Endothelial cell of umbilical vein (primary cell): ENCODE data around the gene FBXL17. TPM values are rescaled to one million over a fixed set of nuclear protein-coding genes. Genes with fewer than 3 reads are reported as not detected.

Experiments
- BruUV-seq: library from RNA; stranded (reverse); fragments of 400-500 nt; replicated peaks from 2 replicates; lab custom pipeline; 2021; lab: Mats Ljungman, UMichigan
- CTCF ChIA-PET: fragments of 300-600, 350-600 bp; sonication (Branson Sonifier 250); formaldehyde crosslinking; loops from one replicate; lab custom pipeline; 2021; ENCODE audit warnings: antibody characterized with exemption, inconsistent platforms; lab: Charles Lee
- POLR2A ChIA-PET: fragments of 300-600, 350-600 bp; sonication (Branson Sonifier 250); formaldehyde crosslinking; loops from one replicate; lab custom pipeline; 2021; ENCODE audit warnings: antibody characterized with exemption, inconsistent platforms; lab: Charles Lee
- DNase-seq: peaks from one replicate; pipeline ENCODE4 v3.0.0-alpha.2; 2011; ENCODE audit warnings: low read depth, low spot score
- FAIRE-seq: peaks from 2 replicates; lab custom pipeline; 2011; peaks lifted over from hg19 to GRCh38; lab: Jason Lieb, UNC
- H2AFZ ChIP-seq: 2 replicates; pipeline ENCODE4 v1.6.0; 2012; ENCODE audit warnings: low read depth, low read length, control low read depth, inconsistent platforms
- H3K27ac ChIP-seq: 2 replicates; pipeline ENCODE4 v1.5.1; 2011; ENCODE audit warnings: low read depth, mild to moderate bottlenecking, control low read depth, low read length, moderate library complexity; ENCODE audit not compliant: insufficient read depth
- H3K27me3 ChIP-seq, 2 experiments: 2 replicates each; pipeline versions ENCODE4 v1.6.0 to v1.6.1; 2011; ENCODE audit warnings: low read length in 2 of 2, mixed read lengths in 1 of 2; ENCODE audit not compliant: control insufficient read depth in 2 of 2, insufficient read depth in 2 of 2
- H3K36me3 ChIP-seq, 2 experiments: 2 replicates in 1 of 2; 3 replicates in 1 of 2; pipeline ENCODE4 v1.5.1; 2011; ENCODE audit warnings: low read length in 2 of 2, mild to moderate bottlenecking in 1 of 2, moderate library complexity in 1 of 2; ENCODE audit not compliant: control insufficient read depth in 2 of 2, insufficient read depth in 2 of 2; ENCODE audit errors: extremely low read depth in 1 of 2
- H3K4me1 ChIP-seq: 3 replicates; pipeline ENCODE4 v1.5.1; 2011; ENCODE audit warnings: mild to moderate bottlenecking, low read length; ENCODE audit not compliant: control insufficient read depth, insufficient read depth; ENCODE audit errors: extremely low read depth
- H3K4me2 ChIP-seq: 2 replicates; pipeline ENCODE4 v1.6.1; 2011; ENCODE audit warnings: low read length, control low read depth, mixed read lengths; ENCODE audit not compliant: insufficient read depth
- H3K4me3 ChIP-seq, 3 experiments: fragments of 200-600 bp in 1 of 3; sonication (generic), shearing (Covaris generic) in 1 of 3; replicated peaks in 1 of 3; 2 replicates each; pipeline ENCODE4 v1.5.1; 2011 to 2016; ENCODE audit warnings: control low read depth in 3 of 3, low read length in 3 of 3, mild to moderate bottlenecking in 2 of 3, inconsistent platforms in 1 of 3, low read depth in 1 of 3, moderate library complexity in 1 of 3; ENCODE audit not compliant: insufficient read depth in 1 of 3
- H3K79me2 ChIP-seq: 2 replicates; pipeline ENCODE4 v1.6.0; 2012; ENCODE audit warnings: low read length, inconsistent platforms; ENCODE audit not compliant: control insufficient read depth, insufficient read depth
- H3K9ac ChIP-seq: replicated peaks from 2 replicates; pipeline ENCODE3; 2011; ENCODE audit warnings: low read length, control low read depth; ENCODE audit not compliant: insufficient read depth; ENCODE audit errors: extremely low read depth
- H3K9me1 ChIP-seq: replicated peaks from 3 replicates; pipeline ENCODE4 v1.6.0; 2011; ENCODE audit warnings: mild to moderate bottlenecking, low read length; ENCODE audit not compliant: control insufficient read depth, insufficient read depth; ENCODE audit errors: extremely low read depth
- H3K9me3 ChIP-seq: replicated peaks from 2 replicates; pipeline ENCODE4 v1.5.1; 2012; ENCODE audit warnings: low read length, inconsistent platforms; ENCODE audit not compliant: control insufficient read depth, insufficient read depth
- H4K20me1 ChIP-seq: replicated peaks from 2 replicates; pipeline ENCODE3; 2011; ENCODE audit warnings: mild to moderate bottlenecking, low read length; ENCODE audit not compliant: control insufficient read depth, insufficient read depth; ENCODE audit errors: extremely low read depth
- EZH2 ChIP-seq: IDR thresholded peaks from 2 replicates; pipeline ENCODE4 v1.6.1; 2012; ENCODE audit warnings: borderline replicate concordance, low read depth, mild to moderate bottlenecking, moderate library complexity, low read length, inconsistent platforms; ENCODE audit not compliant: severe bottlenecking
- FOS ChIP-seq: IDR thresholded peaks from 2 replicates; pipeline ENCODE4 v1.6.1; 2011; ENCODE audit warnings: mild to moderate bottlenecking, low read length, moderate library complexity, borderline replicate concordance; ENCODE audit not compliant: insufficient read depth
- GATA2 ChIP-seq: IDR thresholded peaks from 2 replicates; pipeline ENCODE4 v1.7.0; 2011; ENCODE audit warnings: low read depth, mild to moderate bottlenecking, moderate library complexity, mixed read lengths, low read length; ENCODE audit not compliant: insufficient read length, insufficient read depth
- JUN ChIP-seq: IDR thresholded peaks from 2 replicates; pipeline ENCODE4 v1.6.1; 2011; ENCODE audit warnings: borderline replicate concordance, low read depth; ENCODE audit not compliant: insufficient read length, insufficient read depth
- MYC ChIP-seq: IDR thresholded peaks from one replicate; pipeline ENCODE4 v1.6.1; 2011; ENCODE audit warnings: mild to moderate bottlenecking, low read depth, low read length
- POLR2A ChIP-seq: IDR thresholded peaks from 2 replicates; pipeline ENCODE4 v1.6.1; 2012; ENCODE audit warnings: low read depth, mild to moderate bottlenecking, control low read depth, low read length
- POLR2AphosphoS5 ChIP-seq: IDR thresholded peaks from 2 replicates; pipeline ENCODE4 v1.6.1; 2012; ENCODE audit warnings: low read depth, mild to moderate bottlenecking, control low read depth, low read length, moderate library complexity; ENCODE audit not compliant: insufficient read depth
- dilution Hi-C: fragments of 300-500 bp; cut with MboI; formaldehyde crosslinking; loops from one replicate; pipeline ENCODE4 v1.15.0; 2019; ENCODE audit warnings: low sequenced_read_pairs; ENCODE audit not compliant: extremely low pct_ligation_motif_present
- intact Hi-C: fragments of 100-400 bp; cut with micrococcal nuclease; formaldehyde crosslinking; loops from one replicate; pipeline ENCODE4 v1.10.0; 2022
- polyA plus RNA-seq, 4 experiments: library from polyadenylated mRNA; depleted of rRNA in 3 of 4; stranded (reverse) in 3 of 4; unstranded in 1 of 4; fragments of >200 nt; gene quantifications; 2 replicates each; pipeline versions ENCODE4 v1.2.1 to v1.2.3, GENCODE V29; 2011 to 2012; ENCODE audit warnings: missing spikeins in 1 of 4
- total RNA-seq: library from RNA; stranded (reverse); gene quantifications from 2 replicates; pipeline ENCODE4 v1.2.3, GENCODE V29; 2021
- TF ChIP-seq, protein P1 (sequence below), 2 donors: IDR thresholded peaks; 1 replicate in 1 of 2; 2 replicates in 1 of 2; pipeline ENCODE4 v1.5.1; 2011; ENCODE audit warnings: low read length in 2 of 2, mild to moderate bottlenecking in 2 of 2, moderate library complexity in 2 of 2, control low read depth in 1 of 2, inconsistent platforms in 1 of 2, low read depth in 1 of 2; ENCODE audit not compliant: insufficient read depth in 1 of 2; ENCODE audit errors: extremely low read depth in 1 of 2
- TF ChIP-seq, protein P2 (sequence below): IDR thresholded peaks from 2 replicates; pipeline ENCODE4 v1.6.1; 2011; ENCODE audit not compliant: insufficient read depth, insufficient read length

The FBXL17 gene
- total and polyA plus RNA-seq, 2 donors (not counting 3 experiments of a cell fraction or from before 2014, with no cell fraction given), result 2.7 to 8.8 TPM

DNA sequence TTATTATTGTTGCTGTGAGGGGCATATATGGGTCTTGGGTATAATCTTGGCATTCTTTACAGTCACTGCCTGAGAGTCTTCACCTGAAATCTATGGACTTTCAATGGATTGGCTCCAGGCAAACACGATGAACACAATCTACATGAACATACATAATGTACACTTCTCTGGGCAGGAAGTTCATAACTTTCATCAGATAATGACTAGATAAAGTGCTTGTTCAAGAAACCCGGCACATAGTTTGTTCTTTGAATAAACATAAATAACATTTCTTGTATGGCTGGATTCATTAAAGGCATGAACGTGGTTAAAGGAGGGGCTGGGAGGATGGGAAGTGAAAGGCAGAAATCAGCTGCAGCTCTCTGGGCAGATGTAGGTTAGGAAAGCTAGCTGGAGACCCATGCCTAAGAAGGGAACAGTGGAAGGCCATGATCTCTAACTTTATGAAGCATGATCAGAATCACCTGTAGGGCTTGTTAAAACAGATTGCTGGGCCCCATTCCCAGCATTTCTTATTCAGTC lies 404.3 kb downstream of the FBXL17 start:
- dilution Hi-C loops (no loop called here), intact Hi-C loops (no loop called here)
- CTCF ChIA-PET, result no interaction called here
- no peaks in the 10 kb centered on the region for H3K9me1 ChIP-seq
- H3K4me1 ChIP-seq, result no peaks in the 10 kb centered on the region
- POLR2A ChIA-PET, result no interaction called here
- no peak overlapping the region for H3K9ac ChIP-seq
- H3K27me3 ChIP-seq, result no peaks in the 10 kb centered on the region
- TF ChIP-seq EZH2, result no peak
- no peak for TF ChIP-seq POLR2AphosphoS5
- TF ChIP-seq GATA2, result no peak
- TF ChIP-seq, protein P1, sequence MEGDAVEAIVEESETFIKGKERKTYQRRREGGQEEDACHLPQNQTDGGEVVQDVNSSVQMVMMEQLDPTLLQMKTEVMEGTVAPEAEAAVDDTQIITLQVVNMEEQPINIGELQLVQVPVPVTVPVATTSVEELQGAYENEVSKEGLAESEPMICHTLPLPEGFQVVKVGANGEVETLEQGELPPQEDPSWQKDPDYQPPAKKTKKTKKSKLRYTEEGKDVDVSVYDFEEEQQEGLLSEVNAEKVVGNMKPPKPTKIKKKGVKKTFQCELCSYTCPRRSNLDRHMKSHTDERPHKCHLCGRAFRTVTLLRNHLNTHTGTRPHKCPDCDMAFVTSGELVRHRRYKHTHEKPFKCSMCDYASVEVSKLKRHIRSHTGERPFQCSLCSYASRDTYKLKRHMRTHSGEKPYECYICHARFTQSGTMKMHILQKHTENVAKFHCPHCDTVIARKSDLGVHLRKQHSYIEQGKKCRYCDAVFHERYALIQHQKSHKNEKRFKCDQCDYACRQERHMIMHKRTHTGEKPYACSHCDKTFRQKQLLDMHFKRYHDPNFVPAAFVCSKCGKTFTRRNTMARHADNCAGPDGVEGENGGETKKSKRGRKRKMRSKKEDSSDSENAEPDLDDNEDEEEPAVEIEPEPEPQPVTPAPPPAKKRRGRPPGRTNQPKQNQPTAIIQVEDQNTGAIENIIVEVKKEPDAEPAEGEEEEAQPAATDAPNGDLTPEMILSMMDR (IDR thresholded peaks at IDR 0.05; ENCODE audit: extremely low read depth in 1 of 2, insufficient read depth in 1 of 2, low read depth in 1 of 2, low read length in 2 of 2), result no peak
- no peak for TF ChIP-seq FOS
- TF ChIP-seq JUN, result no peak
- TF ChIP-seq, protein P2, sequence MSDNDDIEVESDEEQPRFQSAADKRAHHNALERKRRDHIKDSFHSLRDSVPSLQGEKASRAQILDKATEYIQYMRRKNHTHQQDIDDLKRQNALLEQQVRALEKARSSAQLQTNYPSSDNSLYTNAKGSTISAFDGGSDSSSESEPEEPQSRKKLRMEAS, result no peak
- TF ChIP-seq POLR2A, result no peak
- no peak for TF ChIP-seq MYC
- FAIRE-seq (no peak), DNase-seq (no peak)
- H3K4me2 ChIP-seq, result no peak overlapping the region
- no peaks in the 10 kb centered on the region for H3K79me2 ChIP-seq
- no peak overlapping the region for H3K27ac ChIP-seq
- H3K9me3 ChIP-seq, result no peaks in the 10 kb centered on the region
- no peaks in the 10 kb centered on the region for H4K20me1 ChIP-seq
- no TSS peak for BruUV-seq
- H2AFZ ChIP-seq, result no peak overlapping the region
- no peak overlapping the region for H3K4me3 ChIP-seq
- H3K36me3 ChIP-seq, result no peaks in the 10 kb centered on the region
